SK-N-SH (cell line): Measurements from ENCODE around the gene UGT1A7.
"Not testable (repeated sequence)": the region's sequence is repeated elsewhere in the genome, so short reads cannot be mapped to it uniquely, and the experiment has no call there.

ENCODE experiments used
- EP300 ChIP-seq, 2 experiments: IDR thresholded peaks; 2 replicates each; pipeline versions ENCODE4 v1.4.0 to v1.6.1; 2012; ENCODE audit warnings: borderline replicate concordance in 1 of 2, low read depth in 1 of 2, low read length in 1 of 2
- EZH2phosphoT487 ChIP-seq: fragments of 200-600 bp; sonication (generic); IDR thresholded peaks from 2 replicates; pipeline ENCODE4 v1.6.1; 2017; ENCODE audit warnings: low read depth, mixed run types, mild to moderate bottlenecking, antibody characterized with exemption, moderate library complexity, borderline replicate concordance
- FOXM1 ChIP-seq: IDR thresholded peaks from 2 replicates; pipeline ENCODE4 v1.4.0; 2012; ENCODE audit warnings: low read depth, mild to moderate bottlenecking
- GABPA ChIP-seq: IDR thresholded peaks from 2 replicates; pipeline ENCODE4 v1.4.0; 2012; ENCODE audit warnings: low read depth, mild to moderate bottlenecking
- MEF2A ChIP-seq: IDR thresholded peaks from 2 replicates; pipeline ENCODE4 v1.4.0; 2012; ENCODE audit warnings: low read depth, borderline replicate concordance
- MXI1 ChIP-seq: IDR thresholded peaks from 2 replicates; pipeline ENCODE4 v1.6.1; 2012; ENCODE audit warnings: mild to moderate bottlenecking, low read depth, low read length, improper control_type of control experiment
- POLR2AphosphoS5 ChIP-seq: IDR thresholded peaks from 2 replicates; pipeline ENCODE4 v1.6.1; 2012; ENCODE audit warnings: low read depth, low read length
- RAD21 ChIP-seq: IDR thresholded peaks from 2 replicates; pipeline ENCODE4 v1.6.1; 2012; ENCODE audit warnings: mild to moderate bottlenecking, low read length
- SIN3A ChIP-seq: IDR thresholded peaks from 2 replicates; pipeline ENCODE4 v1.6.1; 2012; ENCODE audit warnings: low read depth, mild to moderate bottlenecking, low read length, moderate library complexity, borderline replicate concordance
- TF ChIP-seq, protein P1 (sequence below): fragments of 200-600 bp; sonication (generic); IDR thresholded peaks from 2 replicates; pipeline ENCODE4 v1.6.1; 2017; ENCODE audit warnings: antibody characterized with exemption, mild to moderate bottlenecking, moderate library complexity

DNA sequence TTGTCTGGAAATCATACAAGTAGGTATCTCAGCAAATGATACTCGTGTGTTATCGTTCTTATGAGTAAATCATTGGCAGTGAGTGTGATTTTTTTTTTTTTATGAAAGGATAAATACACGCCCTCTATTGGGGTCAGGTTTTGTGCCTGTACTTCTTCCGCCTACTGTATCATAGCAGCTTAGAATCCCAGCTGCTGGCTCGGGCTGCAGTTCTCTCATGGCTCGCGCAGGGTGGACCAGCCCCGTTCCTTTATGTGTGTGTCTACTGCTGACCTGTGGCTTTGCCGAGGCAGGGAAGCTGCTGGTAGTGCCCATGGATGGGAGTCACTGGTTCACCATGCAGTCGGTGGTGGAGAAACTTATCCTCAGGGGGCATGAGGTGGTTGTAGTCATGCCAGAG, 45.4 kb upstream of the UGT1A7 start, which contains the start of gene UGT1A10:
- not testable (repeated sequence) for TF ChIP-seq MEF2A; GABPA; EP300 (IDR thresholded peaks at IDR 0.05; ENCODE audit: borderline replicate concordance in 1 of 2, low read depth in 1 of 2, low read length in 1 of 2); EZH2phosphoT487; FOXM1; POLR2AphosphoS5; SIN3A; MXI1; RAD21
- TF ChIP-seq, protein P1, sequence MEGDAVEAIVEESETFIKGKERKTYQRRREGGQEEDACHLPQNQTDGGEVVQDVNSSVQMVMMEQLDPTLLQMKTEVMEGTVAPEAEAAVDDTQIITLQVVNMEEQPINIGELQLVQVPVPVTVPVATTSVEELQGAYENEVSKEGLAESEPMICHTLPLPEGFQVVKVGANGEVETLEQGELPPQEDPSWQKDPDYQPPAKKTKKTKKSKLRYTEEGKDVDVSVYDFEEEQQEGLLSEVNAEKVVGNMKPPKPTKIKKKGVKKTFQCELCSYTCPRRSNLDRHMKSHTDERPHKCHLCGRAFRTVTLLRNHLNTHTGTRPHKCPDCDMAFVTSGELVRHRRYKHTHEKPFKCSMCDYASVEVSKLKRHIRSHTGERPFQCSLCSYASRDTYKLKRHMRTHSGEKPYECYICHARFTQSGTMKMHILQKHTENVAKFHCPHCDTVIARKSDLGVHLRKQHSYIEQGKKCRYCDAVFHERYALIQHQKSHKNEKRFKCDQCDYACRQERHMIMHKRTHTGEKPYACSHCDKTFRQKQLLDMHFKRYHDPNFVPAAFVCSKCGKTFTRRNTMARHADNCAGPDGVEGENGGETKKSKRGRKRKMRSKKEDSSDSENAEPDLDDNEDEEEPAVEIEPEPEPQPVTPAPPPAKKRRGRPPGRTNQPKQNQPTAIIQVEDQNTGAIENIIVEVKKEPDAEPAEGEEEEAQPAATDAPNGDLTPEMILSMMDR, result not testable (repeated sequence)
